ENCODE results near the gene KLF4.
"Not testable (repeated sequence)": the region's sequence is repeated elsewhere in the genome, so short reads cannot be mapped to it uniquely, and the experiment has no call there.

The KLF4 gene

DNA sequence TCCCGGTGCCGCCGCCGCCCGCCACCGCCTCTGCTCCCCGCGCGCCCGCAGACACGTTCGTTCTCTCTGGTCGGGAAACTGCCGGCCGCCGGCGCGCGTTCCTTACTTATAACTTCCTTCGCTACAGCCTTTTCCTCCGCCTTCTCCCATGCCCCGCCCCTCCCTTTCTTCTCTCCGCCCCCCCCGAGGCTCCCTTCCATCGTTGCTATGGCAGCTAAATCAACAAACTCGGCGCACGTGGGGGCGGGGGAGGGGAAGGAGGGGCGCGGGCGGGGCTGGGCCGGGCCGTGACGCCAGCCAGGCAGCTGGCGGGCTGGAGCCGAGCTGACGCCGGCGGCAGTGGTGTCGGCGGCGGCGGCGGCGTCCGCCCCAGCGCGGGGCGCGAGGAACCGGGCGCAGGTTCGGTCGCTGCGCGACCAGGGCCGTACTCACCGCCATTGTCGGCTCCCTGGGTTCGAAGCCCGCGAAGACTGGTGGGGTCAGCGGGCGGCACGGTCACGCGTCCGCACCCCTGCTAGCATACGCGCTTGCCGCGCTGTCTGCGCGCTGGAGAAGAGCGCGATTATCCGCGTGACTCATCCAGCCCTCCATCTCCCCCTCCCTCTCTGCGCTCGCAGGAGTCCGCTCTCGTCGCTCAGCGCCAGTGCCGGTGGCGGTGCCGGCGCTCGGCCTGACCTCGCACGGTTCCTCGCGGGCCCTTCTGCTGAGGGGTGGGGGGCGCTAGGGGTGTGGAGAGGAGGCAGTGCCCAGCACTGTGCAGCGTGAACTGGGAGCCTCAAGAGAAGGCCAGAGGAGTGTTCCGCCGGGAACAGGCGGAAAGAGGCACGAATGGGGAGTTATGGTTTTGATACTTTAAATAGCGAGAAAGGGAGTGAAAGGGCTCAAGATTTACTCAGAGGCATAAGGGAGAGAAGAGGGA lies at the start of gene KLF4:
Gene KLF4, minus strand, starts transcription at position 83 of the 919 bp plus-strand sequence. CDS start 597 bp downstream, outside the sequence.
- no peak for DNase-seq (ENCODE audit: low read depth, low spot score)

DNA sequence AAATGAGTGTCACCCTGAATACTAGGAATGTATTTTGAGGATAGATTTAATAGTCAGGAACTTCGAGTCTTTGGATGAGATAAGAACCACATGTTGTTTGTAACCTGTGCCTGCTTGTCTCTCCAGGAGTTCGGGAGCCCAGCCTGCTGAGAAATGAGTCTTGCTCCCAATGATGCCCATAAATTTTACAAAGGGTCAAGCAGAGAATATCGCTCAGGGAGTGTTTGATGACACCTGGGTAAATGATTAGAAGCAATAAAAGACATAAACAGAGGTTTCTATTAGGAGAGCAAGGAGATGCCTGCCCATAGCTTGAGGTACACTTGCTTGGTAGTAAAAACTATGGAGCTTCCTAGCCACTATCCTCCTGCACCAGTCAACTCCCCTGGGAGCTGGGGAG lies 46.9 kb upstream of the KLF4 start:
- DNase-seq (ENCODE audit: low read depth, low spot score), result no peak

DNA sequence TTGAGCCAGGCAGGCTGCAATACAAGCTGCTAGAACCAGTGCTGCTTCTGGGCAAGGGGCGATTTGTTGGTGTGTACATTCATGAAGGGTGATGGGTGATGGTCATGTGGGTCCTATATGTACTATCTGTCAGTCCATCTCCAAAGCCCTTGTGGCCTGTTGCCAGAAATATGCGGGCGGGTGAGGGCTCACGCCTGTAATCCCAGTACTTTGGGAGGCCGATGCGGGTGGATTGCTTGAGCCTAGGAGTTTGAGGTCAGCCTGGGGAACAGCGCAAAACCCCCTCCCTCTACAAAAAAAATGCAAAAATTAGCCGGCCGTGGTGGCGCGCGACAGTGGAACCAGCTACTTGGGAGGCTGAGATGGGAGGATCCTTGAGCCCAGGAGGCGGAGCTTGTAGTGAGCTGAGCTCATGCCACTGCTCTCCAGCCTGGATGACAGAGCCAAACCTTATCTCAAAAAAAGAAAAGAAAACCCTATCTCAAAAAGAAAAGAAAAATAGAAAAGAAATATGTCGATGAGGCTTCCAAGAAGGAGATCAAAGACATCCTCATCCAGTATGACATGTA lies 45.0 kb upstream of the KLF4 start:
- no peak for DNase-seq (ENCODE audit: low read depth, low spot score)

DNA sequence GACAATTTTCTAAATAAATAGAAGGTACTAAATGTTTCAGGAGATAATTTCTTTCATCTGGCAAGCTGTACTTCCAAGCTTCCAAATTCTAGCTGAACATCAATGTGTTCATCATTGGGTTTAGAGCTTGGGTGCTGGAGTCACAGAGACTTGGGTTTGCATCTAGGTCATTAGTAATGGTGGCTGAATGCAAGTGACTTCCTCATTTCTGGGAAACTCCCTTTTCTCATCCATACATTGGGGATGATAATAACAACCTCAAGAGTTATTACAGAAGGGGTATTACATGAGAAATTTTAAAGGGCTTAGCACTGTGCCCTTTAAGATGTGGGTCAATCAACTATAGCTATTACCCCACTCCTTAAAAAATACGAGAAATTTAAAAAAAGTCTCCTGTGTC lies 41.1 kb upstream of the KLF4 start:
- no peak for DNase-seq (ENCODE audit: low read depth, low spot score)

DNA sequence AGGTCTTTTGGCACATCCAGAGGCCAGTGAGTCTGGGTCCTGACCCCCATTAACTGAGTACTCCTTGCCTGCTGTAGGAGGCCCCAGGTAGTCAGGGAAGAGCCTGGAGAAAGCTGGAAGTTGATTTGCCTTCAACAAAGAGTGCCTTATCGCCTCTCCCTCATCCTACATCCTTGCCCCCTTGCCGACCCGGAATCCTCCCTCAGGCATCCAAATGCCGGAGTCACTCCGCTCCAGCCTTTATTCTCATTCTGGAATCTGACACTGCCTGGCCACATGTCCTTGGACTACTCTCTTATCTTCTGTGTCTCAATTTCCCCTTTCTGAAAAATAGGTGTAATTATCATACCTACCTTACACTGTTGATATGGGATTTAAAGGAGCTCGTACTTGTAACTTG lies 39.1 kb upstream of the KLF4 start:
- no peak for DNase-seq (ENCODE audit: low read depth, low spot score)

DNA sequence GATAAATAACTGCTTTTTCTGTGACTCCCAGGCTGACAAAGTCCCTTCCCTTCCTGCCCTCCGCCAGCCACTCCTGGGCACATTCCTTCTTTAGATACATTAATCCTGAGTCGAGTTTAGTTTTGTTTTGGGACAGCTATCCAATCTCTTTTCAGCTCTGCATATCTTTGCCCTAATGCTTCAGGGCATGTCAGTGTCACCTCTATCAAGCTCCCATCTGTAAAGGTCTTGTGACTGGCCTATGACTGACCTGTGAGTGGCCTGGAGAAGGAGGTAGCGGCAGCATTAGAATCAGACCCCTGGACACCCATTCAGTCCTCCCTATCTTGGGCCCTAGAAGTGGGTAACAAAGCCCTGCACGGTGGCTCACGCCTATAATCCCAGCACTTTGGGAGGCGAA lies 34.0 kb upstream of the KLF4 start:
- no peak for DNase-seq (ENCODE audit: low read depth, low spot score)

DNA sequence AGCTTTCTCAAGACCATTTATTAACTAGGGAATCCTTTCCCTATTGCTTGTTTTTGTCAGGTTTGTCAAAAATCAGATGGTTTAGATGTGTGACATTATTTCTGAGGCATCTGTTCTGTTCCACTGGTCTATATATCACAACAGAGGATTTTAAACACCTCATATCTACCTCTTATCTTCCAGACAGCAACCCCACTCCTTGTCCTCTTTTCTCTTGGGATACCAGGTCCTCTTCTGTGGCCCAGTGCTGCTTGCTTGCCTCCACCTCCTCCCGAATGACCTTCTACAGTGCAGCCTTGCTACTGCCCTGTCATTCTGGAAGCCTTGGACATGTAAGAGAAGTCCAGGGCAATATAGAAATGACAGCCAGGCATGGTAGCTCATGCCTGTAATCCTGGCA lies 30.6 kb upstream of the KLF4 start:
- no peak for DNase-seq (ENCODE audit: low read depth, low spot score)

DNA sequence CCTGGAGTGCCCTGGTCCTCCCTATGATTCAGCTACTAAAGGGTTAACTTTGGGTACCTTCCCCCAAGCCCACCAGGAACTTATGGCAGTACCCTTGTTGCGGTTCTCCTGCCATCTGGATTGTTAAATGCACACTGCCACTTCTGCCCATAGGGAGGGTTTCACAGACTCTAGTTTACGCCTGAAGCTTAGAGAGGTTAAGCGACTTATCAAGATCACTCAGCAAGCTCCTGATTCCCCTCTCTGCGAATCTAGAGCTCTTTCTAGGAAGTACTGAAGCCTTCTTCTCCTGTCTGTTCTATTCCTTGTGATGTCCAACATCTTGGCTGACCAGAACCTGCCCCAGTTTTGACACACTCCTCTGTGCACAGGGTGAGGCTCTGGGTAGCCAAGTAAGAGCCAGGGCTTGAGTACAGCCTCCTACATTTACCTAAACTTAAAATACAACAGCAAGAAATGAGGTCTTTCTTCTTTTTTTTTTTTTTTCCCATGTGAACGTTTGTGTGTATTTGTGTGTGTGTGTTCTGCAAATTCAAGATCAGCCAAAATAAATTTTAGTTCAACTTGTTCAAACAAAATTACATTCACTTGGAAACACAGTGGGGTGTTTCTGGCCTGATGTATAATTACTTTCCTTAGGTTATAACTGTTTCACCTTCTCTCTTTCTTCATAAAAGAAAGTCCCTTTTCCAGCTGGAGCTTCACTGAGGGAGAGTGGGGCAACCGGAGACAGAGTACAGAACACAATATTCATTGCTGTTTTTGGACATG lies 28.7 kb upstream of the KLF4 start:
- DNase-seq (ENCODE audit: low read depth, low spot score), result no peak

DNA sequence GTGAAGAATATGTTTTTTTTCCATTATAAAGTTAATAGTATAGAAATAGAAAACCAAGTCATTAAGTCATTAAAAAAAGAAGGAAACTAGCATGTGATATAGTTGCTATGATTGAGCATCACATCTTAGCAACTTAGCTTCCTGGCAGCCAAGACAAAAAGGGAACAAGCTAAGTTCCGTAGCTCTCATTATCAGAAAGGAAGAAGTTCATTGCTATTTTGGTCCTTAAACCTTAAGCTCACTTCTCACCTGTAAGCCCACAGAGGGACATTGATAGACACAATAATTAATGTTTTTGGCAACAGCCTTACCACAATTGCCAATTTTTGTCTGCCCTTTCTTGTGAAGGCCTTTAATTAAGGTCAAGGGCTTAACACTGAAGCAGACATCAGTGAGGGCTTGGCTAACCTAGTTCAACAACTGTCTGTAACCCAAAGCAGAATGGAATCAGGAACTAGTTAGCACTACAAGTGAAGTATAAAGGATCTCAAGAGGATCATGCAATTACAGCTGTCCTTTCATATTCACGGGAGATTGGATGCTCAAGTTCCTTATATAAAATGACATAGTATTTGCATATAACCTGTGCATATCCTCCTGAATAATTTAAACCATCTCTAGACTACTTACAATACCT lies 24.0 kb upstream of the KLF4 start:
- no peak for DNase-seq (ENCODE audit: low read depth, low spot score)

DNA sequence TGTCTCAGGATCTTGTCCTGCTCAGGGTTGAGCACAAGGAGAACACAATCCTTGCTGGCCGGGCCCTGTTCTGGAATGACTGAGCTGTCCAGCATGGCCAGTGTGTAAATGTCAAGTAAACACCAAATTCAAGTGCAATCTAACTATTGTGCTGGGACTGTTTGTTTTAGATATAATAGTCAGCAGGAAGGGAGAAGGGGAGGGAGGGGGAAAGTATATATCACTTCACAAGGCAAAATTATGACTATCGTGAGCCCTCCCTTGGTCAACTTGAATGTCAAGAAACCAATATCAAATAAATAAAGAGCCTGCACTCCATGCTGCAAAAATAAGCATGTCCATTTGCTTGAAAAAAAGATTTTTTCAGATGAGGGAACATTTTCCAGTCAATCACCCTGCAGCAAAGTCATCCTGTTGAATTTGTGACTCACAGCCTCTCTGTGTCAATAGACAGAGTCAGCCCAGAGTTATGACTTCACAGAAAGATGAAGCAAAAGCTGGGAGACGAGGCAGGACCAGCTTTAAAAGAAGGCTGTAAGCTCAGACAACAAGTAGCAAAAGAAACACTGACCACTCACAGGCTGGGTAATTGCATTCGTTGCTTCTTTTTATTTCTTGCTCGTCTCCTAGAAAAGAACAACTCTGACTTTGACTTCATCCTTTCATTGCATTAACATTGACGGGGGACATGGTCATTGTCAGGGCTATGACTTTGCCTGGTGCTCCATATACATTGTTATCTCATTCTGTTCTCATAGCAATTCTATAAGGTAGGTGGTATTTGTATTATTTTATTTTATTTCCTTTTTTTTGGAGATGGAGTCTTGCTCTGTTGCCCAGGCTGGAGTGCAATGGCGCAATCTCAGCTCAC lies 15.3 kb upstream of the KLF4 start:
- DNase-seq (ENCODE audit: low read depth, low spot score), result no peak

DNA sequence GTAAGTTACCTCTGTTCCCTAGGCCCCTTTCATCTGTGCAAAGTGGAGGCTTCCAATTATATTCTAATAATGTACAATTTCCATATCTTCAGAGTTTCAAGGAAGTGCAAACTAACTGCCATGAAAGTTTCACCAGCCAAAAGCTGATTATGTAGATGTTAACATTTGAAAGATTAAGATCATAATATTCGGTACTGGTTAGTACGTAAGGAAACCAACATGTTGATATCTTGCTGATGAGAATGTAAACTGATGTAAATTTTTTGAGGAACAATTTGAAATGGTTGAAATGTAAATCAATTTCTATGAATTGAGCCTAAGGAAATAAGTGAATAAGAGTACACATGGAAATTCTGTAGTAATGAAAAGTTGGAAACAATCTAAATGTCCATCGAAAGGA lies 12.9 kb upstream of the KLF4 start:
- DNase-seq (ENCODE audit: low read depth, low spot score), result no peak

DNA sequence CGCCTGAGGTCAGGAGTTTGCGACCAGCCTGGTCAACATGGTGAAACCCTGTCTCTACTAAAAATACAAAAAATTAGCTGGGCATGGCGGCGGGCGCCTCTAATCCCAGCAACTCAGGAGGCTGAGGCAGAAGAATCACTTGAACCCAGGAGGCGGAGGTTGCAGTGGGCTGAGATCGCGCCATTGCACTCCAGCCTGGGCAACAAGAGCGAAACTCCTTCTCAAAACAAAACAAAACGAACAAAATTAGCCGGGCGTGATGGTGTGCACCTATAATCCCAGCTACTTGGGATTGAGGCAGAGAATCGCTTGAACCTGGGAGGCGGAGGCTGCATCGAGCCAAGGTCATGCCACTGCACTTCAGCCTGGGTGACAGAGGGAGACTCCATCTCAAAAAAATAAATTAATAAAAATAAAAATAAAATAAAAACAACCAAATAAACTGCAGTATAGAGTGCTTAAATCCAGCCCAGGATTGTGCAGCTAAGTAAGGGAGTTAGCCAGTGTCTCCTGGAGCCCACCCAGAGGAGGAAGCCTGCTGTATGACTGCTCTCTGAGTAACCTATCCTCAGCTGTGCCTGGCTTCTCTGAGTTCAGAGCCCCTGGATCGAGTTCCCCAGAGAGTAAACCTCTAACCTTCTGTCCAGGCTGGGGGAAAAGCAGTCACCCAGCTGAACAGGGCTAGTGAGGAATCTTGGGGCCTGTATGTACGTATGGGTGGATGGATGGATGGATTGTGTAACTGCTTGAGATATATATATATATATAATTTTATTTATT lies 11.0 kb upstream of the KLF4 start:
- DNase-seq (ENCODE audit: low read depth, low spot score), result not testable (repeated sequence)

DNA sequence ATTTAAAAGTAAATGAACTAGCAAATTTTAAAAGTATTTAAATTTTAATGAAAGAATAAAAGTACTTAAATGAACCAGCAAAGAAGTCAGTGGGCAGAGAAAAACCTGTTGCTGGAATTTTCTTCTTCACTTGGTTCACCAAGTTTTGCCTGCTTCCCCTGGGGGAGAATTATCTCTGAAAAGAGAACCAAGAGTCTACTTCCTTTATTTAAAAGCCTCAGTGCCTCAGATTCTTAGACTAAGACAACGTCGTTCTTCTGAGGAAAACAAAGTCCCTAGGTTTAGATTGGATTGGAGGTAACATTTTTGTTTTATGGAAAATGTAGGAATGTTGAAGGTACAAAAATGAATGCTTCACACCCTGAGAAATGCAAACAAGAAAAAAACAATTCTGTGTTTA lies 7.4 kb upstream of the KLF4 start:
- DNase-seq (ENCODE audit: low read depth, low spot score), result no peak

DNA sequence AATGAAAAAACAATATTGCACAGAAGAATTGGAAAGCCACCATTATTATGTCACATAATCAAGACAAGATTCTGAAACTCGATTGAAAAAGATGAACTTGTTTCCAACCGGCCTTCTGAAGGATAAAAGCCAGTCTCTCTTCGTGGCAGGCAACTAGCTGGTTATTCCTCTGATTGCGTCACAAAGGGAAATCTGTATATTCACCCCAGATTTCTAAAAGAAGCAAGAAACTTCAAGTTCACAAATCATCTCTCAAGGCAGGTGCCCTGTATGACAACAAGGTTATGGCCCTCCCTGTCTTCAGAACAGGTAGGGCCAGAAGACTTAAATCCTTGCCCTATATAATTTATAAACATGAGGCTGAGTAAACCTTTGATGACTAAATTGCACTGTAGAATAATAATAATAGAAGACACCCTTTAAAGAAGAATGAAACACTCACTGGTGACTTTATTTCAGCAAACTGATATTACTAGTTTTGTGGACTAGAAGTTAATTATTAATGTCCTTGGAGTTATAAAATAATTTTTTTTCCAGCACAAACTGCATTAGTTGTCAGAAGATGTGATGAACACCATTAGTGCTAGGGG lies 2.9 kb upstream of the KLF4 start:
- no peak for DNase-seq (ENCODE audit: low read depth, low spot score)

DNA sequence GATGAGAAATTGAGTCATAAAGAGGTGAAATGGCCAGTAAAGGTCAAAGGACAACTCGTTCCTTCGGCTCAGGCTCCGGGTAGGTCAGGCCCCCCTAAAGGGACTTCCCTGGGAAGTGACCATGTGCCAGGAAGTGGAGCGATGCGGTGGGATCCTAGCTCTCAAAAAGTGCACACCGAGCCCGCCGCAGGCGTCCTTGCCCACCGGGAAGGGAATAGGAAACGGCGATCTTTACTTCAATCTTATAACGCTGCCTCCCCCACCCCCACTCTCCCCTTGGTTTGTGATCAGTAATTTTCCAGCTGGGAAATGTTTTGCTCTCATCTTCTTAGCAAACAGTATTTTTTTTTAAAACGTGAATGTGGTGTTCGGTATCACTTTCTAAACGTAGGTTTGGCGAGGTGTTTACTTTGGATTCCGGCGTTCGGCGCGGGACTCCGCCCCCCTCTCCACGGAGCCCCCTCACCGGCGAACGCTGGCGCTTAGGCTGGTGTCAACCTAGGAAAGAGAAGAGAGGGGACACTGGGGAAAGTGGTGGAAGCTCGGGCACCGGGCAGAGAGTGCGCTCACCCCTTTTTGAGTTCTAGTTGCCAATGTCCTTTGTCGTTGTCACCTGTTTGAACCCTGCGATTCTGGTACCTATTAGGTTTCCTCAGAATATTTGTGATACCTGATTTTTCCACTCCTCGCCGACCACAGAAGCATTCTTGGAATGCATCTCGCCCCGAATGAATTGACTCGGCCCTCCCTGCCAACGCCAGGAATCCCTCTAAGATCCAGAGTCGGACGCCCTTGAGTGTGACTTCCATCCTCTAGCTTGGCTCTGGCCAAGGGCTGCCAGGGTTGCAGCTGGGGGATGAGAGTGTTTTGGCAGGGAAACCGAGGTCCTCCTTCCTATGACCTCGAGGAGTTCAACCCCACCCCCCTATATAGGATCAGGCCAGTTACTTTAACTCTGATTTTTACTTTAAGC lies 1.8 kb upstream of the KLF4 start:
- DNase-seq (ENCODE audit: low read depth, low spot score), result no peak

DNA sequence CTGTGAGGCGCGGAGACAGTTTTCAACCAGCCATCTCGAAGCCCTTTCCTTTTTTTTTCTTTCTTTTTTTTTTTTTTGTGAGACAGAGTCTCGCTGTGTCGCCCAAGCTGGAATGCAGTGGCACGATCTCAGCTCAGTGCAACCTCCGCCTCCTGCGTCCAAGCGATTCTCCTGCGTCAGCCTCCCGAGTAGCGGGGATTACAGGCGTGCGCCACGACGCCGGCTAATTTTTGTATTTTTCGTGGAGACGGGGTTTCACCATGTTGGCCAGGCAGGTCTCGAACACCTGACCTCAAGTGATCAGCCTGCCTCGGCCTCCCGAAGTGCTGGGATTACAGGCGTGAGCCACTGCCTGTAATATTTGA lies 1.0 kb upstream of the KLF4 start:
- not testable (repeated sequence) for DNase-seq (ENCODE audit: low read depth, low spot score)

DNA sequence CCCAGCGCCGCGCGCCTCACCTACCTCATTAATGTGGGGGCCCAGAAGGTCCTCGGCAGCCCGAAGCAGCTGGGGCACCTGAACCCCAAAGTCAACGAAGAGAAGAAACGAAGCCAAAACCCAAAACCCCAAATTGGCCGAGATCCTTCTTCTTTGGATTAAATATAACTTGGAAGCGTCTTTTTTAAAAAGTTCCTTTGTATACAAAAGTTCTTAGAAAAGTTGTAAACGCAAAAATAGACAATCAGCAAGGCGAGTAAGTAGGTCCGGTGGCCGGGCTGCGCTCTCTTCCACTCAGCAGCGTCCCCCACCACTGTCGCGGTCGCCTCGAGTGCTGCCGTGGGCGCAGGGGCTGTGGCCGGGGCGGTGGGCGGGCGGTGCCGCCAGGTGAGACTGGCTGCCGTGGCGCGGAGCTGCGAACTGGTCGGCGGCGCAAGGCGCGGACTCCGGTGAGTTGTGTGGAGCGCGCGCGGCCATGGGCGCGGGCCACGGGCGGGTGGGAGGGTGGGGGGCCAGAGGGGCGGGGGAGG lies 360 bp downstream of the KLF4 start:
- DNase-seq (ENCODE audit: low read depth, low spot score), result no peak

DNA sequence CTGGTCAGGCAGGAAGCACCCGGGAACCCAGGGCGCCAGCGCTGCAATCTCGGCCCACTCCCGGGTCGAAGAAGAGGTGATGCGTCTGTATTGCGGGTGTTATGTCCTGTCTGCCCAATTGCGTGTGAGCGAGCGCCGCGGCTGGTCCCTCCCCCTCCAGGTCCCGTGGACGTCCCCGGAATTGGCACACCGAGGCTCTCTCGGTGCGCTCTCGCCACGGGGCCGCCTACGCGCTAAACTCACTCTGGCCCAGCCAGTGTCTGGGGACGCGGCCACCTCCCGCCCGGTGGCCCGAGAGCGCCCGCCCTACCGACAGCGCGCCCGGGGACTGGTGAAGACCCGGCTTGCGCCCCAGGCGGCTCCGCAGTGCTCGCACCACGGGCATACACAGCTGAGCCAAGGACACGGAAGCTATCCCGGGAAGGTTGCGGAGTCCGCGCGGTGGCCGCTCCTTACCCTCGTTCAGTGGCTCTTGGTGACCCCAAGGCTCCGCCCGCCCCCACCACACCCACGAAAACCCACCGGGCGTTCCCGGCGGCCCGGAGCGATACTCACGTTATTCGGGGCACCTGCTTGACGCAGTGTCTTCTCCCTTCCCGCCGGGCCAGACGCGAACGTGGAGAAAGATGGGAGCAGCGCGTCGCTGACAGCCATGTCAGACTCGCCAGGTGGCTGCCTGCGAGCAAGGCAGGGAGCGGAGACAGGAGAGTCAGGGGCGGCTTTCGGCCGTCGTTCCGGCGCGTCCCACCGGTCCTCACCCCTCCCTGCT lies 1.0 kb downstream of the KLF4 start:
- DNase-seq (ENCODE audit: low read depth, low spot score), result no peak
